ENCODE results near the gene RPL26. TPM values are rescaled to one million over a fixed set of nuclear protein-coding genes. Genes with fewer than 3 reads are reported as not detected.

RPL26 gene
- total RNA-seq: 4,111 and 4,604 TPM in 2 replicates

GRCh38 chr17:8383143-8383822 lies at the start of gene RPL26:
Gene RPL26 (minus strand): TSS chr17:8383193. CDS start chr17:8382310, 883 bp downstream.

GRCh38 chr17:8397636-8398035 lies 14.6 kb upstream of the RPL26 start, which contains the start of gene RNF222:
Gene RNF222 (minus strand): TSS chr17:8397827. CDS start chr17:8393461, 4,366 bp downstream.

GRCh38 chr17:8376271-8377067 lies 6.5 kb downstream of the RPL26 start, which contains the start of gene KRABD2:
Gene KRABD2 (minus strand): TSS chr17:8376704.

GRCh38 chr17:8339540-8339939 lies 43.5 kb downstream of the RPL26 start, which contains the start of gene ODF4:
Gene ODF4 (plus strand): TSS chr17:8339840. CDS start chr17:8340052, 212 bp downstream.

Other genes starting within 250 kb of the RPL26 start
- gene PER1, start 230.8 kb downstream of the RPL26 start, total RNA-seq: 2.9 and 3.3 TPM in 2 replicates
- 3.5 and 3.7 TPM in 2 replicates for gene VAMP2, start 220.2 kb downstream of the RPL26 start, total RNA-seq
- gene TMEM107, start 206.8 kb downstream of the RPL26 start, total RNA-seq: 18.4 and 45.5 TPM in 2 replicates
- 5.8 and 6.6 TPM in 2 replicates for gene BORCS6, start 193.0 kb downstream of the RPL26 start, total RNA-seq
- gene AURKB, start 172.6 kb downstream of the RPL26 start, total RNA-seq: 2.6 and 2.7 TPM in 2 replicates
- gene CTC1, start 135.1 kb downstream of the RPL26 start, total RNA-seq: 2.1 and 3.0 TPM in 2 replicates
- gene PFAS, start 133.9 kb downstream of the RPL26 start, total RNA-seq: 8.1 and 10.5 TPM in 2 replicates
- gene RANGRF, start 94.5 kb downstream of the RPL26 start, total RNA-seq: 6.3 and 9.2 TPM in 2 replicates
- gene SLC25A35, start 87.8 kb downstream of the RPL26 start, total RNA-seq: 0.55 and 0.85 TPM in 2 replicates
- 0.09 TPM in 1 of 2 replicates, not detected in the other for gene ARHGEF15, start 73.0 kb downstream of the RPL26 start, total RNA-seq
- not detected in 2 replicates for gene ODF4, start 43.4 kb downstream of the RPL26 start, total RNA-seq
- not detected in 2 replicates for gene RNF222, start 14.6 kb upstream of the RPL26 start, total RNA-seq
- 34.4 and 46.7 TPM in 2 replicates for gene NDEL1, start 52.7 kb upstream of the RPL26 start, total RNA-seq
- 116 and 159 TPM in 2 replicates for gene MYH10, start 247.5 kb upstream of the RPL26 start, total RNA-seq